GM12801 (cell line): ENCODE results near the gene STK38L.

Source experiments
- TF ChIP-seq, protein P1 (sequence below): IDR thresholded peaks from one replicate; pipeline ENCODE4 v1.5.1; 2011; ENCODE audit warnings: control low read depth; ENCODE audit not compliant: insufficient read length; ENCODE audit errors: extremely low read depth

The STK38L gene

DNA sequence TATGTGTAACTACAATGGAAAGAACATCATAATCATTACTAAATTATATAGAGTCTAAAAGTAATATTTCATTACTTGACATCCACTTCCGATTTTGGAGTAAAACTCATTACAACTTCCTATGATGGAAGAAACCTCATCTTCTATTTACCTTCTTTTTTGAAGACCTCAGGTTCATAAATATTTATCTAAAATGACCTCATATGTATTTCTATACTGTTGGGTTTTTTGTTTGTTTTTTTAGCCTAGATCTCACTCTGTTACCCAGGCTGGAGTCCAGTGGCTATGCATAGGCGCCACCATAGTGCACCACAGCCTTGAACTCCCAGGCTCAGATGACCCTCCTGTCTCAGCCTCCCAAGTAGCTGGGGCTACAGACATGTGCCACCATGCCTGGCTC lies 48.6 kb downstream of the STK38L start:
- TF ChIP-seq, protein P1, sequence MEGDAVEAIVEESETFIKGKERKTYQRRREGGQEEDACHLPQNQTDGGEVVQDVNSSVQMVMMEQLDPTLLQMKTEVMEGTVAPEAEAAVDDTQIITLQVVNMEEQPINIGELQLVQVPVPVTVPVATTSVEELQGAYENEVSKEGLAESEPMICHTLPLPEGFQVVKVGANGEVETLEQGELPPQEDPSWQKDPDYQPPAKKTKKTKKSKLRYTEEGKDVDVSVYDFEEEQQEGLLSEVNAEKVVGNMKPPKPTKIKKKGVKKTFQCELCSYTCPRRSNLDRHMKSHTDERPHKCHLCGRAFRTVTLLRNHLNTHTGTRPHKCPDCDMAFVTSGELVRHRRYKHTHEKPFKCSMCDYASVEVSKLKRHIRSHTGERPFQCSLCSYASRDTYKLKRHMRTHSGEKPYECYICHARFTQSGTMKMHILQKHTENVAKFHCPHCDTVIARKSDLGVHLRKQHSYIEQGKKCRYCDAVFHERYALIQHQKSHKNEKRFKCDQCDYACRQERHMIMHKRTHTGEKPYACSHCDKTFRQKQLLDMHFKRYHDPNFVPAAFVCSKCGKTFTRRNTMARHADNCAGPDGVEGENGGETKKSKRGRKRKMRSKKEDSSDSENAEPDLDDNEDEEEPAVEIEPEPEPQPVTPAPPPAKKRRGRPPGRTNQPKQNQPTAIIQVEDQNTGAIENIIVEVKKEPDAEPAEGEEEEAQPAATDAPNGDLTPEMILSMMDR = no peak

DNA sequence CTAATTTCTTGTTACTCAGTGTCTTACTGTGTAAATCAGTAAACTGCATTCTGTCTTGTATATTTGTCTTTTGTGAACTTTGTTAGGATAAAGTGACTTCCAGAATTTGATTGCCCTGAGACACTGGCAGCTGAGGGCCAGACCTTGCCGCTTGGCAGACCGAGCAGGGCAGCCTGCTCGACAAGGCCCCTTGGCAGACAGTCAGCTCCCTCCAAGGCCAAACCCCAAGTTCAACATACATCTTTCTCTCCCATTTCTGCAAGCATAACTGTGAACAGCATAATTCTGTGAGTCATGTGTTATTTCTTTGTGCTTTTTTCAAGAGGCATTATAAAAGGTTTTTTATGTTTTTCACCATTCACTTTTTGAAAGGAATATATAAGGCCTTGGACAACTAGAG lies 49.4 kb downstream of the STK38L start:
- TF ChIP-seq, protein P1 = no peak

- TF ChIP-seq, protein P1 = no peak
Measured at GRCh38 chr12:27296674-27297073, 52.6 kb downstream of the STK38L start.

GRCh38 chr12:27297566-27297965 lies 53.5 kb downstream of the STK38L start:
- TF ChIP-seq, protein P1 = no peak

GRCh38 chr12:27299102-27299501 lies 55.0 kb downstream of the STK38L start:
- TF ChIP-seq, protein P1 = no peak

DNA sequence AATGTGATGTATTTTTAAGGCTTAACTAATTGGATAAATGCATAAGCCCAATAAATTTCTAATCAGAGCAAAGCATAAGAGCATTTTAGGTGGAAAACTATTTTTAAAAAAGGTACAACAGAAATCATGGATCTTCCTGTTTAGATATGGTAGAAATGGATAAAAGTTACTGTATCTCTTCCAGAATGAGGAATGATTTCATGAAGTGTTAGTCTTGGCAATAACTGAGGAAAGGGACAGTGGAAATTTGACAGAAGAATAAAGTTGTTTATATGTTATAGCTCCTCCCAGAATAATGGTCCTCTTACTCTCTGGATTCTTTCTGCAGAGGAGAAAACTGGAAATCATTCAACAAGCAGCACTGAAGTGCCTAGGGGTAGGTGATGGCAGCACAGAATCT lies 56.1 kb downstream of the STK38L start:
- TF ChIP-seq, protein P1 = no peak

GRCh38 chr12:27303139-27304111 lies 59.3 kb downstream of the STK38L start:
- TF ChIP-seq, protein P1 = no peak
